GM21367 (cell line): Measurements from ENCODE around the gene BYSL.

Source experiments
- ATAC-seq: cut with Tn5 transposase; IDR thresholded peaks from one replicate; pipeline ENCODE4 v1.9.1; 2021; ENCODE audit not compliant: unreplicated experiment

BYSL gene

GRCh38 chr6:41914869-41915530 is 6.3 kb upstream of the BYSL start:
- ATAC-seq, result no peak

GRCh38 chr6:41917528-41917927 is 3.8 kb upstream of the BYSL start:
- ATAC-seq, result no peak

- no peak for ATAC-seq
Observed at GRCh38 chr6:41921712-41921998, 356 bp downstream of the BYSL start.

- ATAC-seq, result no peak
Observed at GRCh38 chr6:41922154-41922553, 855 bp downstream of the BYSL start.

- no peak for ATAC-seq
Observed at GRCh38 chr6:41927253-41927652, 6.0 kb downstream of the BYSL start.

DNA sequence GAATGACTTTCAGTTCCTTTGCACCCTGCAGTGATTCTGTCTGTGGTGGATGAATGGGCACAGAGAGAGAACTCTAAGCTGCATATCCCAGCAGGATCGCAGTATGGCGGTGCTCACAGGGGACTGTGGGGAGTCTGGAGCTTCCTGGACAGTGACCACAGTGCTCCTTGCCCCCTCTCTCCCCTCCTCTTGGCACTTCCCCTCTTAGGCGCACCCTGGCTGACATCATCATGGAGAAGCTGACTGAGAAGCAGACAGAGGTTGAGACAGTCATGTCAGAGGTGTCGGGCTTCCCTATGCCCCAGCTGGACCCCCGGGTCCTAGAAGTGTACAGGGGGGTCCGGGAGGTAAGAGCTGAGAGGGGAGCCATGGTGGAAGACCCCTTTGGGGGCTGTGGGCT is 8.6 kb downstream of the BYSL start:
- ATAC-seq, result no peak

- no peak for ATAC-seq
Observed at GRCh38 chr6:41931792-41932191, 10.5 kb downstream of the BYSL start.

GRCh38 chr6:41932378-41932777 is 11.1 kb downstream of the BYSL start:
- no peak for ATAC-seq

- no peak for ATAC-seq
Observed at GRCh38 chr6:41934278-41935192, 13.2 kb downstream of the BYSL start.

DNA sequence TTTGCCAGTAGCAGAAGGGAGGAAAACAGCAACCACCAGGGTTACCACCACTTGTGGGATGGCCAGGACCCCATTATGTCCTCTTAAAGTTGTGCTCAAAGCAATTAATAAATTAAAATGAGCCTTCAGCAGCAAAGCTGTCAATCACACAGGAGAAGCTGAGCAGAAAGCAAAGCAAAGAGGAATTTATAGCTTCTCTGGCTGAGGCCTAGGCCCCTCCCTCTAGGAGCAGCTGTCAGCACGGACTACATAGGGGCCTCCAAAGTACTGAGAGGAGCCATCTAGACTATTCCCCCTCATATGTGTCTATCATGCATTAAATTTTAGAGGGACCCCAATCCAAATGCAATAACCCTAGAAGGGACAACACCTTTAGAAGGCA is 13.9 kb downstream of the BYSL start:
- ATAC-seq, result no peak

DNA sequence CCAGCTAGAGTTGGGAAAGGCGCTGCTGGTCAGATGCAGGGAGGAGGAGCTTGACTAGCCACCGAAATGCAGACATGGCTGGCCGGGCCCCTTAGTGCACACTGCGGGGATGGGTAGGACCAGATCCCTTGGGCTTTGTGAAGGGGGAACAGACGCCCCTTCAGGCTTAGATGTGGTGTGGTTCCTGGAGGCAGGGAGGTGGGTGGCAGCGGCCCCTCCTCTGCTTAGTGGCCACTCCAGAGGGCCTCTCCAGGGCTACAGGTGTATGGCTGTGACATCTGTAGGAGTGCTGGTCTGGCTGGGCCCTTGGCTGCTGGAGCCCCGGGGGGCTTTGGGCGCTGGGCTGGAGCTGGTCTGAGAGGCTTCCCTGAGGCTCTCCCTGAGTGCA is 14.4 kb downstream of the BYSL start:
- ATAC-seq, result no peak

- peak; percentile 60 for ATAC-seq
Observed at GRCh38 chr6:41936073-41936837, 15.0 kb downstream of the BYSL start.

DNA sequence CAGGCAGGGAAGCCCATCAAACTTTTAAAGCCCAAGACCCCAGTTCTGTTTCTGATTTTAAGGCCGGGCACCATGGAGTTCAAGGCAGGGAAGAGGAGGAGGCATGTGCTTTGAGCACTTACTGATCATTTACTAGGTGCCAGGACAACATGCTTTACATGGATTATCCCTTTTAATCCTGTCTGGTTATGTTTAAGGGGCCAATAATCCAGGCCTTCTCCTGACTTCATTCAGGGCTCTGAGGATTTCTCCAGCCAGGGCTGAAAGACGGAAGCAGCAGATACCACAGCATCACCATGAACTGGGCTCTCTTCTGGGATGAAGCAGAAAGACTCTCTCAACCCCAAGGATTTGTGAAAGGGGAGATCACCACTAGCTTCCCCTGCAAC is 16.2 kb downstream of the BYSL start:
- ATAC-seq, result no peak

DNA sequence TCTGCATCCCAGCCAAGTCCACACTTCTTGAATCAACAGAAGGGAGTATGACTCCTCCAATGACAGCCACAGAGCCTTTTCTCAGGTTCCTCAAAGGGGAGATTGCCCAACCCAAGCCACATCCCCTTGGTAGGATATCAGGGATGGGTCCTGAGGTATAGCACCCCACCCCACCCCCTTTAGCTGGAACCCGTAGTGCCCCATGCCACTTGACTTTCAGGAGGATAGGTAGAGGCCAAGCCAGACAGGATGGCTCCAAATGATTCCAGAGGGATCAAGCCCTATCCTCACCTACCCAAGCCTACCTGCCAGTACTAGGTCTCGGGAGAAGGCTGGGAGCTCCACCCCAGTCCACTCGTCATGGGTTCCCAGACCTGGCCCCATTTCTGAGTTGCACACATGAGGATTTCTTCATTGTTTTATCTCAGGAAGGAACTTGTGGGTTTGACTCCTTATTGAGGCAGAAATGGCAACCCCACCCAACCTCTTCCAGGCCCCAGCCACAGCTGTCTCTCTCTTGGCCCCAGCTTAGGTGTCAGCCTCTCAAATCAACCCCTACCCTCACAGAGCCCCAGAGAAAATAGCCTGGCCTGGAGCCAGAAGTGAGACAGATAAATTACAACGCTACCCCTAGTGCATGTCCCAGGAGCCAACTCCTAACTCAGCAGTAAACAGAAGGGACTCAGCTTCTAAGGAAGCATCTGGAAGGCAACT is 16.7 kb downstream of the BYSL start:
- ATAC-seq, result no peak

DNA sequence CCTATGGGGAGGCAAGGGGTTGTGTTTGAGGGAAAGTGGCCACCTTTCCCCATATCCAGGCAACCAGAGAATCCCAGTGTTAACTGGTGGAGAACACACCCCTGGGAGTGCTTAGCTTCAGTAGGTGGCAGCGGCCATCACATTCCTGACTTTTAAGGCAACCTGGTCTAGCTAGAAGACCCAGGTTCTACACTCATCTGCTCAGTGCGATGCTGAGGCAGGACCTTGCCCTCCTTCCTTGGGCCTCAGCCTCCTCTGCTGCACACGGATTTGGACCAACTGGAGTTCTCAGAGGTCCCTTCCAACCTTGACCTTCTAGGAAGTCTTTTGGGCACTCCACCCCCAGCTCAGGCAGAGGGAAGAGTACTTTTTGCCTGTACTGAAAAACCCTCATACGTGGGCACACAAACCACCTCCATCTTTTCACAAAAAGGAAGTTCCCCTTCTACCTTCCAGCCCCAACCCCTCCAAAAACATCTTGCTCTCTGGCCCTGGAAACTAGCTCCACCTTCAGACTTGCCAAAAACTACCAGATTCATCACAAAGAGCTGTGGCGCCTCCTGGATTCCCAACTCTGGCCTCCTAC is 17.4 kb downstream of the BYSL start:
- no peak for ATAC-seq

DNA sequence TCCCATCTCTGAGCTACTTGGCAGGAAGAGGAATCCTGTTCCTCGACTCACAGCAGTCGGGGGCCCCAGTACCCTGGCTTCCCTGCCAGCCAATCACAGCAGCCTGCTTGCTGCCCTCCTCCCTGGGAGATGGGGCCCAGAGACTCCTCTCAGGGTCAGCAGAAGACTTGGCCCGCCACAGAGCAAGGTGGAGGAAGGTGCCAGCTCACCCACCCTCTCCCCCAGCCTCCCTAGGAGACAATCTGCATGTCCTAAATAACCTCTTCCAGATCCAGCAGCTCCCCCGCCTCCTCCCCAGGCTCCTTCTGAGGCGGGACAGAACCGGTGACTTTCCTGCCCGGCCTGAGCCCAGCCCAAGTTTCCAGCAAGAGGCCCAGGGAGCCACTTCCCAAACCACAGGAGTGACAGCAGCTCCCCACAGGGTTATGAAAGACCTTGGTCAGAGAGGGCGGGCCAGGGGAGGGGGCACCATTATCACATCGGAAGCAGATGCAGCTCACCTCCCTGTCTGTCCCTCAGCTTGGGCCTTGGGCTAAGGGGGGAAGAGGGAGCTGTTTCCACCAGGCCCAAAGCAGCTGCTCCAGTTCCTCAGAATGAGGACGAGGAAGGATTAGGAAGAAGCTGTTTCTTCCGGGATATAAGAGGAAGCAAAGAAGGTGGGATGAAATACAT is 18.0 kb downstream of the BYSL start:
- no peak for ATAC-seq

DNA sequence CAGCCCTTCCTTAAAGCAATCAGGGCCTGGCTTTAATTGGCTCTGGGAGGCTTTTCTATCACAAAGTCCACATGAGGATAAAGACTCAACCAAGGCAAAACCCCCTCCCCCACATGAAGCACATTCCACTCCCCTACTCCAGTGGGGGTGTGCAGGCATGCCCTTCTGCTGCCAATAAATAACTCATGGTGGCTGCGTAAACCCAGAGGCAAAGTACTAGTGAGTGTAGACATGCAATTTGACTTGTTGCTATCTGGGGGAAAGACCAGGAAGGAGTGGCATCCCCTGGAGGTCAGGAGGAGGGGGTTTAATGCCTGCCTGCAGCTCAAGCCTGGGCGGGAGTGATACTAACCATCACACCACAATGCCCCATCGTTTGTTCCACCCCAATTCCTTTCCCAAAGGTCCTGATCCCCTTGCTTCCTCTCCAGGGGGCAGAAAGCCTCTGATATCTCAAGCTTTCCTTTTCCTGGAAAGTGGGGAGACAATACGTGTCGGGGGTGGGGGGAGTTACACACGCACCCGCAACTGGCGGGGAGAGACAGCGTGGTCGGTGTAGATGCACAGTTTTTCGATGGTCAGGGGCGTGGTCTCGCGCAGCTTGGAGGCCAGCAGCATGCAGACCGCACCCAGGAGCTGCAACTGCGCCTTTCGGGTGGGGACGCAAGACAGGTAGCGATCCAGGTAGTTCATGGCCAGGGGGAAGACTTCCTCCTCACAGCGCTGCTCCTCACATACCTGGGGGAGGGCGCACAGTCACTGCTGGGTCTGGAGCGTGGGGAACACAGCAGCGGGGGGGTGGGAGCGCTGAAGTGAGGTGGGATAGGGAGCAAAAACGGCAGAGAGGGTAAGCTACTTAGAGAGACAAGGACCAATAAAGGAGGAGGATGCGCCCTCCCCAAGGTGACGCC is 18.8 kb downstream of the BYSL start:
- no peak for ATAC-seq

GRCh38 chr6:41940759-41941279 is 19.5 kb downstream of the BYSL start:
- ATAC-seq, result no peak
